ENCODE results near the gene PITPNC1.
"Not testable (repeated sequence)": the region's sequence is repeated elsewhere in the genome, so short reads cannot be mapped to it uniquely, and the experiment has no call there.

The PITPNC1 gene

DNA sequence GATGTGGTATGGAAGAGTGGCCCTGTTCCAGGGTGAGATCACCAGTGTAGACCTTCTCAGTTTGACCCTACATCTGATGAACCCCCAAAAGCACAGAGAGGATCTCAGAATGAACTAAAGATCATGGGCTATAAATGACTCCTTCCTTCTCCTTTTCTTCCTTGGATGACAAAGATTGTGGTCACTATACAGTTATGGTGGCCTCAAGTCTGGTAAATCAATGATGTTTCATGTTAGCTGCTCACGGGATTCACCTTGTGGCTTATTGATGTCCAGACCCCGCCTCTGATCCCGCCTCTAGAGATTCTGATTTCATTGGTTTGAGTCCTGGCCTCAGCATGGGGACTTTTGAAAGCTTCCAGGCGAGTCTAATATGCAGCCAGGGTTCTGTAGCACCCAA, 112.2 kb downstream of the PITPNC1 start:
- DNase-seq (ENCODE audit: low spot score): no peak

DNA sequence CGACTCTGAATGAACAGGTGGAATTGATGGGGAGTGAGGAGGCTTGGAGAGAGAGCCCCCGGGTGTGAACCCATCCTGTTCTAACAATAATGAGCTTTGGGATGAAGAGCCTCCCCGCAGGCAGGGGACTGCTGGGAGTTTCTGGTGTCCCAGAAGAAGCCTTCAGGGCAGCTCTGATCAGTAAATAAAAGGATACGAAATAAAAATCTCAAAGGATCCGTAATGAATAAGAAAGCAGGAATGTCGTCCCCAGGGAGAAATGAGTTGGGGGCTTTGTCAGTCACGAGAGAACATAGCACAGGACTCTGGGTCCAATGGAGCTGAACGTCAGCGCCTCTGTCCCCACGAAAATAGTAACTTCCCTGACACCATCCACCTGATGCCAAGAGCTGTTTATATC, 113.4 kb downstream of the PITPNC1 start:
- DNase-seq (ENCODE audit: low spot score): no peak

DNA sequence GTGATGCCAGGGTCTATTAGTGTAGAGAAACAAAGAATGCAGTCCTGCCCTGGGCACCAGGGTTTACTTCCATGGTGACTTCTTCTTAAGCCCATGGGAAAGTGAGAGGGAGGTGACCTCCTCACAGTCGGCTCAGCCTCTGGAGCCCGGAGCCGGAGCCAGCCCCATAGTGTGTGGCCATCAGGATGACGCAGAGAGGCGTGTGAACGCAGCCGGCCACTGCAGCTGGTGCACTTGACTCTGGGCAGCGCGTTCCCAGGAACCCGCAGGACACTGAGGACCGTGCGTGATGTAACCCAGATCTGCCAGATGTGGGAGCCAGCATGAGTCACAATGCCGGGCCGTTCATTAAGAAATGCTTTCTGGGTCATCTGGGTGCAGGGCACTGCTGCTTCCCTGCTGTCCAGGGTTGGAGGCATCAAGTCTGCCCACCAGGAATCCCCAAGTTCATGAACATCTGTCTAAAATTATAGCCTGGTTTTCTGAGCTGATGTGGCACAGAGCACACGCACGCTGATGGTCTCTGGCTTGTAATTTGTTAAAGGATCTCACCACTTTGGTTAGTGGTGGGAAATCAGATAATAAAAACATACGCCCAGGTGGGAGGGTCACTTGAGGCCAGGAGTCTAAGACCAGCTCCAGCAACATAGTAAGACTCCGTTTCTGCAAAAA, 114.1 kb downstream of the PITPNC1 start:
- no peak for DNase-seq (ENCODE audit: low spot score)

DNA sequence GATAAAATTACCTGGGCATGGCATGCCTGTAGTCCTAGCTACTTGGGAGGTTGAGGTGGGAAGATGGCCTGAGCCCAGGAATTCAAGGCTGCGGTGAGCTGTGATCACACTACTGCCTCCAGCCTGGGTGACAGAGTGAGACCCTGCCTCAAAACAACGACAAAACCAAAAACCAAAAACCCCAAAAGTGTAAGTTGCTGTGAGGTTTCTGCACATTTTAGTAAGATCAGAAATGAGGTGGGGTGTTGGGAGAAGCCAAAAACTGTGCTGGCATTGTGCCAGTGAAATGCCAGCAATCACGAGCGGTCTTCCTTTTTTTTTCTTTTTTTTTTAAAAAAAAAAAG, 114.6 kb downstream of the PITPNC1 start:
- no peak for DNase-seq (ENCODE audit: low spot score)

DNA sequence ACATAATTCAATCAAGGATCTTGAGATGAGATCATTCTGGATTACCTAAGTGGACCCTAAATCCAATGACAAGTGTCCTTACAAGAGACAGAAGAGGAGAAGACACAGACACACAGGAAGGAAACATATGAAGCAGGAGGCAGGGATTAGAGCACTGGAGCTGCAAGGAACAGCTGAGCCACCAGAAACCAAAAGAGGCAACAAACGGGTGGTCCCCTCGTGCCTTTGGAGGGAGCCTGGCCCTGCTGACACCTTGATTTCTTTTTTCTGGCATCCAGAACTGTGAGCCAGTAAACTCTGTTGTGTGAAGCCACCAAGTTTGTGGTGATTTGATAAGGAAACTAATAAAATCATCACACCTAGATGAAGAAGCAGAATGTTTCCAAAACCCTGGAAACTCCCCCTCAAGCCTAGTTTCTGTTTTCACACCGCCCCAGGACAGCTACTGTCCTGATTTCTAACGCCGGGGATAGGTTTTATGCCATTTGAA, 115.2 kb downstream of the PITPNC1 start:
- DNase-seq (ENCODE audit: low spot score): no peak

DNA sequence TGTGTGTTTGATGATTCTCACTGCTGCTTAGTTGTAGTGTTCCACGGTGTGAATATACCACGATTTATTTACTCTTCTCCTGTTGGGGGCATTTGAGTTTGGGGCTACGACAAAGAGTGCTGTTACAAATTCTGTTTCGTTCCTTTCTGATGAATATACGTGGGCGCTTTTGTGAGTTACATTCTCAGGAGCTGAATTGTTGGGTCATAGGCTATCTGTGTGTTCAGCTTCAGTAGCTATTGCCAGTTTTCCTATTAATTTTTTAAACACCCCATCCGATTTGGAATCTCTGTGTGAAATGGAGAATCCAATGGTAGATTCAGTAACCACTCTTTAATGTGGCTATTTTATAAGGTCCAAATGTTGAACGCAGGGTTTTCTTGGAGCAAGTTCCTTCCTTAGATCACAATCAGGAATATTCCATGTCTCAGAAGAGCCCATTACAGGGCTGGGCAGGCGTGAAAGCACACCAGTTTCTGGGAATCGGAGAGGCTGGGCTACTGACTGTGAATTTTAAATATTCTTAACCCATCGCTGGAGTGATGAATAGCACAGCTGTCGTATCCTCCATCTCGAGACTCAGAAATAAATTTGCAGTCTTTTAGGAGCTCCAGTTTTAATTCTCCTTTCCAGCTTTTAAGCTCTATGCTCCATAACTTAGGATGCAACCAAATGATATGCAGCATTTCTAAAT, 115.9 kb downstream of the PITPNC1 start:
- DNase-seq (ENCODE audit: low spot score): no peak

DNA sequence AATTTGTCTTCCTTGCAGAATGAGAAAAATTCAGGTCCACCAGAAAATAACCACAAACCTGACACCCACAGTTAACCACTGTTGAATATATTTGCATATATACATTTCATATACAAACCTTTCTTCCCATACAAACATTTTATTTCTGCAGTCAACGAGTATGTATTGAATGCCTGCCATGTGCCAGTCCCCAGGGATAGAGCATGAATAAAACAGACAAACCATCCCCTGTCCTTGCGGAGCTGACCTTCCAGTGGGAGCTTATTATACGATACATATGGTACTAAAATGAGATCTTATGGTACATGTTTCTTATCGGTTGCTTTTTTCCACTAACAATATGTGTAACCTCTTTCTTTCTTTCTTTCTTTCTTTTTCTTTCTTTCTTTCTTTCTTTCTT, 116.7 kb downstream of the PITPNC1 start:
- no peak for DNase-seq (ENCODE audit: low spot score)

DNA sequence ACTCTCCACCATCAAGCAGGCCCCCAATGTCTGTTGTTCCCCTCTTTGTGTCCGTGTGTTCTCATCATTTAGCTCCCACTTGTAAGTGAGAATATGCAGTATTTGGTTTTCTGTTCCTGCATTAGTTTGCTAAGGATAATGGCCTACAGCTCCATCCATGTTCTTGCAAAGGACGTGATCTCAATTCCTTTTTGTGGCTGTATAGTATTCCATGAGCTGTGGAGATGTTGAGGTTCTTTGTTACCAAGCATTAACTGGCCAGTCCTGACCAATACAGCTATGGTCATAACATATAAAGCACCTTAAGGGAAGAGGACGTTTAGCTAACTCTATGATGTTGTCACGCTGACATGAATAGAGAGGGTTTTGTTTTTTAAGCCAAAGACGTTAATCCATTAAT, 118.5 kb downstream of the PITPNC1 start:
- not testable (repeated sequence) for DNase-seq (ENCODE audit: low spot score)

DNA sequence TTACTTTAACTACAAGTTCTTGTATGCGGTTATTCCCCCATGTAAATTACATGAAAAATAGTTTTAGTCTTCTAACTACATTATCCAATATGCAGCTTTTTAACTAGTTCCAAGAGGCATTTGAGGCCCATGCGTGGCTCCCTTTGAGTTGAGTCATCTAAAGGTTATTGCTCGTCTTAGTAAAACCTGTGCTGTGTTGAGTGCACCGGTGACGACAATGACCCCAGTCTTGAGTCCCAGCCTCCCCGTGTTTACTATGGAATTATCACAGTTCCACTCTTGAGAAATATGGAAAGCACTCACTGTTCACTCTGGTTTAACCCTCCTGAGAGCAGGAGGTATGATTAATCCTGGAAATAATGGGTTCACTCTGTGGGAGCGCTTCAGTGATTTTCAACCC, 119.2 kb downstream of the PITPNC1 start:
- no peak for DNase-seq (ENCODE audit: low spot score)

DNA sequence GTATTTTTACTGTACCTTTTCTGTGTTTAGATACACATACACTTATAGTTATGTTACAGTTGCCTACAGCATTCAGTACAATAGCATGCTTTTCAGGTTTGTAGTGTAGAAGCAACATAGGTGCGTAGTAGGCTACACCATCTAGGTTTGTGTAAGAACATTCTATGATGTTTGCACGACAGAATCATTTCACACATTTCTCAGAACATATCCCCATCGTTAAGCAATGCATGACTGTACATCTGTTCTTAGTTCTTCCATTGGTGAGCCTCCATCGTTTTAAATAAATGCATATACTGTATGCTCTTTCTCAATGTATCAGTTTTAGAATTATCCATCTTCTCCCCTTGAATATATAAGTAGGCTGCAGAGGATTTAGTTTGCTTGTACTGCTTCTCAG, 122.6 kb downstream of the PITPNC1 start:
- DNase-seq (ENCODE audit: low spot score): no peak

DNA sequence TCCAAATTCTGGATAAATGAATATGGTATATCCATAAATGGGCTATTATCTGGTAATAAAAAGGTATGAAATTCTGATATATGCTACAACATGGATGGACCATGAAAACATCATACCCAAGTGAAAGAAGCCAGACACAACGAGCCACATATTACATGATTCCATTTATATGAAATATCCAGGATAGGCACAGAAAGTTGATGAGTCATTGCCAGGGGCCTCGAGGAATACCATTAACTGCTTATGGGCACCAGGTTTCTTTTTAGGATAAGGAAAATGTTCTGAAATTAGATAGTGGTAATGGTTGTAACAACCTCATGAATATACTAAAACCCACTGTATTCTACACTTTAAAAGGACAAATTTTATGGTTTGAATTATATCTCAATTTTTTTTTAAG, 123.2 kb downstream of the PITPNC1 start:
- no peak for DNase-seq (ENCODE audit: low spot score)

DNA sequence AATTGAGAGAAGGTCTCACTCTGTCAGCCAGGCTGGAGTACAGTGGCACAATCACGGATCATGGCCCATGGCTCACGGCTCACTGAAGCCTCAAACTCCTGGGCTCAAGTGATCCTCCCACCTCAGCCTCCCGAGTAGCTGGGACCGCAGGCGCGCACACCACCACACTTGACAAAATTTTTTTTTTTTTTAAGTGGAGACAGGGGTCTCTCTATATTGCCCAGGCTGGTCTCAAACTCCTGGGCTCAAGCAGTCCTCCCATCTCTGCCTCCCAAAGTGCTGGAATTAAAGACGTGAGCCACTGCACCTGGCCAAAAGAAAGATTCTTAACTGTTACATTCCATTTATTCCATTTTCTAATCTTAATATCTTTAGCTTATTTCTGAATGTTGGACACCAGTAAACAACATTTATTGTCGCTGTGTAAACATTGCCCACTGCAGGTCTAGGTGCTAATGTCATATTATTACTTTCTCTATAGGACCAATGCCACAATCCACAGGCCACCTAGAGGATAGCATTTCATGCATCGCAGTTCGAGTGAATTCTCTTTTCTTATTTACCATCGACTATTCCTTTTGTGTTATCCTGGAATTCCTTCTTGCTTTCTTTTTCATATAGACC, 123.7 kb downstream of the PITPNC1 start:
- DNase-seq (ENCODE audit: low spot score): no peak

DNA sequence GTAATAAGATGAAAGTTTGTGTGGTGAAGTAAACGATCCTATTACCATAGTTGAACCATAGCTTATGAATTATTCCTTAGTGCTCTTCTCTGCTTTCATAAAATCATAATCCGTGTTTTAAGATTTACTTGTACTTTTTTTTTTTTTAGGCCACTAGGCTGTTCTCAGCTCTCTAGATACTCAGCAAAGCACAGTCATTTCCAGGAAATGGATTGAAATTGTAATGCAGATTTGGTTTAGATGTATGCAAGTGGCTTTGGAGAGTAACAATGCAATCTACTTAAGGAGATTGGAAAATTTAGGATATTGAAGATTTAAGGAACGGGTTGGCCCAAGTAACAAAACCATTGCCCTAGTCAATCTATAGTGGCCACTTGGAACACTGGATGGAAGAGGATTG, 125.1 kb downstream of the PITPNC1 start:
- no peak for DNase-seq (ENCODE audit: low spot score)

DNA sequence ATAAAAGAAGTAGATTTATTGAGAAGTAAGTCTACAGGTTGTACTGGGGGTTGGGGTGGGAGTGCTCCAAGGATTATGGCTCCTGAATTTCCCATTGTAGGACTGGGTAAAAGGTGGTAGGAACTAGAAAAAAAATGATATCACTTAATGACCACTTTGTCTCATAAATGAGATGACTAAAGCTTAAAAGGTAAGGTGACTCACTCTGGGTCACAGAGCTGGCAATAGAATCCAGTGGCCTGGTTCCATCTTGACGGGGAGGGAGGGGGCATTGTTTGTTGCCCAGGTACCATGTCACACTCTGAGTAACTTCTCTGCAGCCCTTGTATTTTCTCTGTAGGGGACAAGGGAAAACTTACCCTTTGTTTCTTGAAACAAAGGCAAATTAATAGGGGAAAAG, 126.1 kb downstream of the PITPNC1 start:
- peak; percentile 28 for DNase-seq (ENCODE audit: low spot score)

DNA sequence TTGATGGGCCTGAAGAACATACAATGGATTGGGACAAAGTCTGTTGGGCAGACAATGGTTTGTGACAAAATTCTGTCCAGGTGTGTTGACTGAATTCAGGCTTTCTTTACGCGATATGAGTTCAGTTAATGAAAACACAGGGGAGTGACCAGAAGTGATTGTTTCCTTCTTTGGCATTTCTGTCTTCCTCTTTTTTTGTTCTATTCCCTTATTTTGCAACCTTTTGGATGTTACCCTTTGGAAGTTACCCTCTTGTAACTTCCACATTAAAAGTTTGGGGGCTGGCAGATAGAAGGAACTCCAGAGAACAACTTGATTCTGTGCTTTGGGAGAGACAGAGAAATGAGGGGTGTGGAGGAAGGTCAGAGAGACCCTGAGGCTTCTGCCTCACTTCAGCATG, 126.7 kb downstream of the PITPNC1 start:
- DNase-seq (ENCODE audit: low spot score): no peak

DNA sequence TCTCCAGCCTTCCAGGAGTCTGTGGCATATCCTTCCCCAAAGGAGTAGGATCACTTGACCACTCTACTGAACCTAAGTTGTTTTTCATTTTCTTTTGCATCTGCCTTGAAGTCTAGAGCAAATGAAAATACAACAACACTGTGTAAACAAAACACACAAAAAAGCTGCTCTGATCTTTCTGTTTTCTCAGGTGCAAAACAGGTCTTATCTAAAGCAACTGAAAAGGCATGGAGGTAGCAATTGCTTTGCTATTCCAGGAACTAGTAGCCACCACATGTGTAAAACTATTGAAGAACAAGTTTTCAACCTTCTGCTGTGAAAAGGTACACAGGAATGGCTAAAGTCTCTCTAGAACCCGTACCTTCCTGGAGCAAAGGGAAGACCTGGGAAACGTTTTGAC, 127.1 kb downstream of the PITPNC1 start:
- no peak for DNase-seq (ENCODE audit: low spot score)

DNA sequence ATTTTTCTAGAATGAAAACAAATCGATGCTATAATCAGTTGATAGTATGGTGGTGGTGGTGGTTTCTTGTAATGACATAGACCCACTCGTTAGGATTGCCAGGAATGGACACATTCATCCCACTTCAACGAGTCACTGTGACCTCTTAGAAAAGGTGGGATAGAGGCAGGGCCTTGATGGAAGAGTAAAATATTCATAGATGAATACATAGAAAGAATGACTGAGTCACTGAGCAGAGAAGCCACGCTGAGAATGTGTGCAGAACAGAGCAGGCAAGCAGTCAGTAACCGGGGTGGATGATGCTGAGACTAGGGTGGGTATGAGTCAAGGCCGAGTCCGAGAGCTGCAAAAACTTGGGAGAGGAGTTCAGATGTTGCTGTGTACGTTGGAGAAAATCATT, 129.9 kb downstream of the PITPNC1 start:
- DNase-seq (ENCODE audit: low spot score): no peak

DNA sequence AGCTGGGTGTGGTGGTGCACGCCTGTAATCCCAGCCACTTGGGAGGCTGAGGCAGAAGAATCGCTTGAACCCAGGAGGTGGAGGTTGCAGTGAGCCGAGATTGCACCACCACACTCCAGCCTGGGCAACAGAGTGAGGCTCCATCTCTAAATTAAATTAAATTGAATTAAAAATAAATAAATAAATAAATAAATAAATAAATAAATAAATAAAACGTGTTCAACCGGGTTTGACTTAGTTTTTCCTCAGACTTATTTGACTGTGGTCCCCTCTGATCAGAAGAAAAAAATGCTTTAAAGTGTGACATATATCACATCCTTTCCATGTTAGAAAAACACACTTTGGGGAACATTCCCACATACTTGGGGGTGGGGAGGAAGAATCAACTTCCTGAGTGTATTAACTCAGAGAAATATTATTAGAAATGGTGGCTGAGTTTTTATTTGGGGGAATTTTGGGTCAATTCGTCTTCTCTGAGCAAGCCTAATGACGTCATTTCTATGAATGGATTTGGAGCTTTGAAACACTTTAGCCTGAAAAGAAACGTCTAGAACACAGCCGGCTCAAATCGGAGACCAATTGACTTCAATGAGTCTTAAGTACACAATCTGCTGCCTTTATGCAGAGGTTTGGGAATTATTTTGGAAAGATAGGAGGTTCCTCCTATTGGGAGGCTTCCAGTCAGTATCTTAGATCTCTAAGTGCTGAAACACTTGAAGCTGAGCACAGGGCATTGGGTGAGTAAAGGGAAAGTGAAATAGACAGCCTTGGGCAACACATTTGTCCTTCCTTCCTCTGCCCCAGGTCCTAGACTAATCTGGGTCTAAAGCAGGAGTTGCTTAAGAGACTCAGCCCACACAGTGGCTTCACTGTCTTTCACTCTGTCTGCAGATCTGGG, 132.6 kb downstream of the PITPNC1 start:
- DNase-seq (ENCODE audit: low spot score): no peak

DNA sequence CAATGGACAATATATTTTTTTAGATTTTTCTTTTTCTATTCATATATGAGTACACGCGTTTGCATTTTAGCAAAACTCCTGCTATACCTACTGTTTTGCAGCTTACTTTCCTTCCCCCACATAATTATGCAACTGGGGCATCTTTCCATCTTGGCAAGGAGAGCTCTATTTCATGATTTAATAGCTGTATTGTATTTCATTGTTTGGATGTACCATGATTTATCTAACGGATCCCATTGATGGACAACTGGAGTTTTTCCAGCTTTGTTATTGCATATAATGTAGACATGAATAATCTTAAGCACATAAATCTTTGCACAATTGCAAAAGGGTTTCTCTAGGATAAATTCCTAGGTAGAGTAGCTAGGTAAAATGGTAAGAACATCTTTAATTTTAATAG, 133.9 kb downstream of the PITPNC1 start:
- DNase-seq (ENCODE audit: low spot score): no peak

DNA sequence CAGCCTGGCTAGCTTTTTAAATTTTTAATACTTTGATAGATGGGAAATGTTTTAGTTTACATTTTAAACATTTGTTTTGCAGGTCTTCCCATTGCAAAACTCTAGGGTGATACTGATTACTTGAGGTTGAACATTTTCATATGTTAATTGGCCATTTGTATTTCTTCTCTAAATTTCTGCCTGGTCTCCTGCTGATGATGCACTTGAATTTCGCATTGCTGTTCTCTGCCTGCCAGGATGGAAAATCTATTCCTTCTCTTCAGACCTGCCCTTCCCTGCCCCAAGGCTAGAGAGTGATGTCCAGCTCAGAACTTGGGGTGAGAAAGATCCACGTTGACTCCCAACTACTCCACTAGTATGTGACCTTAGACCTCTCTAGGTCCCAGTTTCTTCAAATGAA, 134.7 kb downstream of the PITPNC1 start:
- no peak for DNase-seq (ENCODE audit: low spot score)

DNA sequence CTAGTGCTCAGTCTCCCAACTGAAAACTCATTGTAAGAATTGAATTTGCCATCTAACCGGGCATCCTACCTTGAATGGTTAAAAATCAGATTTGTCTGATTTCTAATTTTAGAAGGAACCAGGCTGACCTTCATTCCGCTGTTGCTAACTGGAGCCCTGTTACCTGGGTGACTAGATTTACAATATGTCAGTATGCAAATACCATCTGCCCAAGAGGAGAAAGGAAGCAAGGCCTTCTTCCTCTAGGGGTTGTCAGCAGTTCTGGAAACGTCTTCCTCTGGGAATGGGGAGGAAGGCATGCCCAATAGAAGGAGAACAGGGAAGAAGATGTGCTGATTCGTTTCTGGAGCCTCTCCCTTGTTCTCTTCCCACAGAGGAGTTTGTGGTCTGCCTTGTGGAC, 137.9 kb downstream of the PITPNC1 start:
- no peak for DNase-seq (ENCODE audit: low spot score)

DNA sequence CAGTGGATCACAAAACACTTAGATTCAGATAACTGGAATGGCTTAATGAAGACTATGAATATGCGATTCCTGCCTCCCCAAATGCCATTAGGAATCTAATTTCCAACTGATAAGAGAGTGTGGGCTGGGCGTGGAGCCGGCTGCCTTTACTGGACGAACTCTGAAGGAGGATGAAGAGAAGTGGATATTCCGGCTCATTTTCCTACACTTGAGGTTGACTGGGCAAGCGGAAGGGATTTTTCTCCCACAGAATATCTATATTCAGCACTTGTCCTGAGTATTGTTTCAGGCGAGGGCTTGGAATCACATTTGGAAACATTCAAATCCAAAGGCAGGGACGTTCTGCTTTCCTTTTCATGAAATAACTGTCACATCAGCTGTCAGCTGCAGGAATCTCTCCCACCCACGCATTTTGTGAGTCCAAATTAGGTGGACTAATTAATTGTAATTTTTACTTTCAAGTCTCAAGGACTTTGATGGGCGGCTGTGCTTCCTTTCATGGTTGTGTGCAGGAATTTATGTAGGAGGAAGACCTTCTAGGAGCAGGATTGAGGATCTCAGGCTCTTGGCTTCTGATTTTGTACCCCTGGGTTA, 138.5 kb downstream of the PITPNC1 start:
- no peak for DNase-seq (ENCODE audit: low spot score)

All from CD4-positive, alpha-beta T cell treated with Interleukin-15 for 4 hours (primary cell).